PC-3 (cell line): ENCODE measurements around the gene COL15A1.

ENCODE experiments used
- EZH2 ChIP-seq: fragments of 300-600 bp; sonication (generic); IDR thresholded peaks from one replicate; pipeline ENCODE4 v1.6.1; 2017; ENCODE audit warnings: antibody characterized with exemption, mild to moderate bottlenecking, low read length; ENCODE audit not compliant: unreplicated experiment
- TF ChIP-seq, protein P1 (sequence below): fragments of 300-600 bp; sonication (generic); conservative IDR thresholded peaks from 2 replicates; pipeline ENCODE4 v1.5.1; 2017; ENCODE audit warnings: antibody characterized with exemption, low read depth, mild to moderate bottlenecking, low read length

DNA sequence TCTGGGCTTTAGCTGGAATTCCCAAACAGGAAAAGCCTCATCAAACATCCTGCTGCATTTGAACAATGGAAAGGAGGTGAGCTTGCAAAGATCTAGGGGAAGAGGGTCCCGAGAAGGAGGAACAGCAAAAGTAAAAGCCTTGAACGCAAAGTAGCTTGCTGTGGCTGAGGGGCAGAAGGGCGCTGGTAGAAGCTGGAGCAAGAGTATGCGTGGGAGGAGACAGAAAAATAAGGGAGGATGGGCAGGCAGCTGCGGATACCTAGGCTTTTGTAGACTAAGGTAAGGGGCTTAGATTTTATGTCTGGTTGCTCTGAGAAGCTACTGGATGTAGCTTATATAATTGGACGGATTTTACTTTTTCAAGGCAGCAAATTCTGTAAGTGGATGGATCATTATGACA, 139.3 kb downstream of the COL15A1 start:
- no peak for TF ChIP-seq EZH2
- TF ChIP-seq, protein P1, sequence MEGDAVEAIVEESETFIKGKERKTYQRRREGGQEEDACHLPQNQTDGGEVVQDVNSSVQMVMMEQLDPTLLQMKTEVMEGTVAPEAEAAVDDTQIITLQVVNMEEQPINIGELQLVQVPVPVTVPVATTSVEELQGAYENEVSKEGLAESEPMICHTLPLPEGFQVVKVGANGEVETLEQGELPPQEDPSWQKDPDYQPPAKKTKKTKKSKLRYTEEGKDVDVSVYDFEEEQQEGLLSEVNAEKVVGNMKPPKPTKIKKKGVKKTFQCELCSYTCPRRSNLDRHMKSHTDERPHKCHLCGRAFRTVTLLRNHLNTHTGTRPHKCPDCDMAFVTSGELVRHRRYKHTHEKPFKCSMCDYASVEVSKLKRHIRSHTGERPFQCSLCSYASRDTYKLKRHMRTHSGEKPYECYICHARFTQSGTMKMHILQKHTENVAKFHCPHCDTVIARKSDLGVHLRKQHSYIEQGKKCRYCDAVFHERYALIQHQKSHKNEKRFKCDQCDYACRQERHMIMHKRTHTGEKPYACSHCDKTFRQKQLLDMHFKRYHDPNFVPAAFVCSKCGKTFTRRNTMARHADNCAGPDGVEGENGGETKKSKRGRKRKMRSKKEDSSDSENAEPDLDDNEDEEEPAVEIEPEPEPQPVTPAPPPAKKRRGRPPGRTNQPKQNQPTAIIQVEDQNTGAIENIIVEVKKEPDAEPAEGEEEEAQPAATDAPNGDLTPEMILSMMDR: no peak
